ENCODE results near the gene HRH1.
"Not testable (repeated sequence)": the region's sequence is repeated elsewhere in the genome, so short reads cannot be mapped to it uniquely, and the experiment has no call there.

HRH1 gene, protein sequence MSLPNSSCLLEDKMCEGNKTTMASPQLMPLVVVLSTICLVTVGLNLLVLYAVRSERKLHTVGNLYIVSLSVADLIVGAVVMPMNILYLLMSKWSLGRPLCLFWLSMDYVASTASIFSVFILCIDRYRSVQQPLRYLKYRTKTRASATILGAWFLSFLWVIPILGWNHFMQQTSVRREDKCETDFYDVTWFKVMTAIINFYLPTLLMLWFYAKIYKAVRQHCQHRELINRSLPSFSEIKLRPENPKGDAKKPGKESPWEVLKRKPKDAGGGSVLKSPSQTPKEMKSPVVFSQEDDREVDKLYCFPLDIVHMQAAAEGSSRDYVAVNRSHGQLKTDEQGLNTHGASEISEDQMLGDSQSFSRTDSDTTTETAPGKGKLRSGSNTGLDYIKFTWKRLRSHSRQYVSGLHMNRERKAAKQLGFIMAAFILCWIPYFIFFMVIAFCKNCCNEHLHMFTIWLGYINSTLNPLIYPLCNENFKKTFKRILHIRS

GRCh38 chr3:11154036-11154952 is at the start of gene HRH1:
HRH1 (plus strand) TSS chr3:11154493; CDS start chr3:11259038, 104,545 bp downstream.
- DNase-seq (ENCODE audit: low spot score), result peak; percentile 22

GRCh38 chr3:11113316-11113715 is 41.0 kb upstream of the HRH1 start:
- not testable (repeated sequence) for DNase-seq (ENCODE audit: low spot score)

- no peak for DNase-seq (ENCODE audit: low spot score)
These were observed 38.7 kb upstream of the HRH1 start for GRCh38 chr3:11115548-11115947.

GRCh38 chr3:11116336-11117059 is 37.8 kb upstream of the HRH1 start:
- DNase-seq (ENCODE audit: low spot score), result no peak

DNA sequence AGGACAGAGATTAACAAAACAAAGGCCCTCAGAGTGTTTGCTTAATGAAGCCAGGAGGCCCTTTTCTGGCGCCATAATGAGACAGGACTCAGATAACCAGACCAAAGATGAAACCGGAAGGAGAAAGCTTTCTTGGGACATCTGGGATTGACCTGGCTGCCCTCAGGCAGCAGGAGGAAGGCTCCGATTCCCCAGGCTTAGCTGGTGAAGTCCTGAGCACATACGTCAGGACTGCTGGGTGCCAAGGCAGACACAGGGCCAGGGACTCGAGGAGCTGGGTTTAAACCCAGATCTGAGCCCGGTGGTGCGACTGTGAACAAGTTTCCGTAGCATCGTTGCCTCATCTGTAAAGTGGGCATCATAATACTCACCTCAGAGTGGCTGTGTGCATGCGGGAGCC is 36.7 kb upstream of the HRH1 start:
- no peak for DNase-seq (ENCODE audit: low spot score)

GRCh38 chr3:11118181-11118682 is 36.1 kb upstream of the HRH1 start:
- DNase-seq (ENCODE audit: low spot score), result no peak

DNA sequence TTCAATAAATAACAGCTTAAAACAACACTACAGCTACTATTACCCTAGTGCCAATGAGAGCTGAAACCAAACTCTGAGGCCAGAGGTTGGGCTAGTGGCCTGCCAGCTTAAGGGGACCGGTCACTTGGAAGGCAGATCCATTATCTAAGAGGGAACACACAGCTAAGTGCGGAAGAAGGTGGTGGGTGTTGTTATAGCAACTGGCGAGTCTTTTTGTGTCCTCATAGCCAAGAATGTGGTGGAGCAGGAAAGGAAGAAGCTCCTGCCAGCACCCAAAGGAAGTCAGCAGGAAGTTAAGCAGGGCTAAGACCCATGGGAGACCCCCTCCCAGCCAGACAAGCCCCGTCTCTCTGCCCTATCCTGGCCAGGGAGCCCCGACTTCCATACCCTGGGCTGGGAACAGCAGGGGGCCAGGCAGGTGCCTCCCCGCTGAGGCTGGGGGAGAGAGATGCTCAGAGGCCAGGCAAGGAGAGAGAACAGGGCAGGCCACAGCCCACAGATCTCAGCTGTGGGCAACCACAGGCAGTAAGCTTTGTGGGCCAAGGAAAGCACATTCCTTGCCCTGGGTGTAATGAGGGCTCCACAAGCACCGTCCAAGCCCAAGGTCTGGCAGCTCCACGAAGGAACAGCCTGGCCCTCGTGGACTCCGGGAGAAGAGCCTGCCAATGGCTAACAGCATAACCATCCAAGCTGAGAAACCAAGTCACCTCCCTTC is 34.0 kb upstream of the HRH1 start:
- DNase-seq (ENCODE audit: low spot score), result no peak

- no peak for DNase-seq (ENCODE audit: low spot score)
These were observed 27.6 kb upstream of the HRH1 start for GRCh38 chr3:11126653-11127052.

GRCh38 chr3:11128682-11129632 is 25.3 kb upstream of the HRH1 start:
- DNase-seq (ENCODE audit: low spot score), result no peak

DNA sequence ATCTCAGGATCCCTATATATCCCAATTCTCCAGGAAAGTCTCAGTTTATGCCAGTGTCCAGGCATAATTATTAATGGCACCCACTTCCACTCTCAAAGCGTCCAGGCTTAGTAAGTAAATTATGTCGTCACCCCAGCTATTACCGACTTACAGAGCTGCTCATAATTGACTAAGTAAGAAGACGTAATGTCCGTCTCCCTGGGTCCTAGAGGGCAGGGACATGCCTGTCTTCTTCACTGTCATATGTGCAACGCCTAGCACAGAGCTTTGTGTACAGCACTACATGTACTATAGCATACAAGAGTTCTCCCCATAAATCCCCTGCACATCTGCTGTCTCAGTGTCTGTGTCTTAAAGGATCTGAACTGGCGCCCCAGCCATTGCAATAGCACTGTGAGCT is 23.9 kb upstream of the HRH1 start:
- DNase-seq (ENCODE audit: low spot score), result no peak

DNA sequence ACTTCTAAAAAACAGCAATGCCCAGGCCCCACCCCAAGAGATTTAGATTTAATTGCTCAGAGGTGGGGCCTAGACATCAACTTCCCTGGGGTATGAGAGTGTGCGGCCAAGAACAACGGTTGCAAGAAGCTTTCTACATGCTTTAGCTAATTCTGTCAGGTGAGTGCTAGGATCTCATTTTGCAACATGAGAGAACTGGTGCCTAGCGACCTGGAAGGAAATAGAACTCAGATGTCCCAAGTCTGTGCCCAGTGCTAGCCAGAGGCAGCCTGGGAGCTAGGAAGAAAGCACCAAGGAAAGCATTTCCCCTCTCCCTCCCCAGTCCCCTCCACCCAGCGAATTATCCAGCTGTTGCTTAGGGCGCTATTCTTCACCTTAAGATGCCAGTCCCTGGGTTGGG is 22.9 kb upstream of the HRH1 start:
- no peak for DNase-seq (ENCODE audit: low spot score)

DNA sequence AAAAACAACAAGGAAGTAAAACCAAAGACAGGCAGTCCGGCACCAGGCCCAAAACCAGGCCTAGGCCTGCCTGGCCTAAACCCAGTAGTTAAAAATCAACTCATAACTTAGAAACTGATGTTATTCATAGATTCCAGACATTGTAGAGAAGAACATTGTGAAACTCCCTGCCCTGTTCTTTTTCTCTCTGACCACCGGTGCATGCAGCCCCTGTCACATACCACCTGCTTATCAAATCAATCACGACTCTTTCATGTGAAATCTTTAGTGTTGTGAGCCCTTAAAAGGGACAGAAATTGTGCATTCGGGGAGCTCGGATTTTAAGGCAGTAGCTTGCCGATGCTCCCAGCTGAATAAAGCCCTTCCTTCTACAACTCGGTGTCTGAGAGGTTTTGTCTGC is 22.4 kb upstream of the HRH1 start:
- not testable (repeated sequence) for DNase-seq (ENCODE audit: low spot score)

- no peak for DNase-seq (ENCODE audit: low spot score)
These were observed 21.4 kb upstream of the HRH1 start for GRCh38 chr3:11132861-11133260.

GRCh38 chr3:11134794-11135193 is 19.5 kb upstream of the HRH1 start:
- no peak for DNase-seq (ENCODE audit: low spot score)

- no peak for DNase-seq (ENCODE audit: low spot score)
These were observed 18.2 kb upstream of the HRH1 start for GRCh38 chr3:11136116-11136515.

DNA sequence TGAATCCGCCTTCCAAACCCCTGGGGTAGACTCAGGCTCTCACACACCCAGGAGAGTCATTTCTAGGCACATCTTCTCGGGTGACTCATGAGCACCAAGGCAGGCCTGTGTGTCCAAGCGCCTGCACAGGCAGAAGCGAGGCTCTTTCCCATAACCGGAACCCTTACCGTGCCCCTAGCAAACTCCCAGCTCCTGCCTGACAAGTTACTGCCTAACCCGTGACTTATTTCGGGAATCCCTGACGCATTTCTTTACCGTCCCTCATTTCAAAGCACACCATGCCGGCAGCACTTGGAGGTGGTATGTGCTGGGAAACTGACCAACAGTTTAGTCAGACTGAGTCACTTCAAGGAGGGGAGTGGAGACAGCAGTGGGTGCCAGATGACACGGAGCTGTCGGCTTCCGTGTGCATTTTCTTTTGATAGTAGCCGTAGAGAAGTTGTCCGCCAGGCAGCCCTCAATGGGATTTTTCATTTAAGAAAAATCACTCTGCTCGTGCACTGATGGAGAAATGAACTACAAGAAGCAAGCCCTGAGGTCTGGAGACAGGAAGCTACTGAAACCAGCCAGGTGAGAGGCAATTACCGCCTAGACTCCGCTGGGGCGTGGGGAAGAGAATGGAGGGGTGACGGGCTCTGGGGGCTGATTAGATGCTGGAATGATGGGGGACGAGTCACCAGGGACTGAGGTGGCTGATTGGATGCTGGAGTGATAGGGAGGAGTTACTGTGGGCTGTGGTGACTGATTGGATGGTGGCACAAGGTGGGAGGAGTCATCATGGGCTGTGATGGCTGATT is 17.3 kb upstream of the HRH1 start:
- DNase-seq (ENCODE audit: low spot score), result peak; percentile 87

DNA sequence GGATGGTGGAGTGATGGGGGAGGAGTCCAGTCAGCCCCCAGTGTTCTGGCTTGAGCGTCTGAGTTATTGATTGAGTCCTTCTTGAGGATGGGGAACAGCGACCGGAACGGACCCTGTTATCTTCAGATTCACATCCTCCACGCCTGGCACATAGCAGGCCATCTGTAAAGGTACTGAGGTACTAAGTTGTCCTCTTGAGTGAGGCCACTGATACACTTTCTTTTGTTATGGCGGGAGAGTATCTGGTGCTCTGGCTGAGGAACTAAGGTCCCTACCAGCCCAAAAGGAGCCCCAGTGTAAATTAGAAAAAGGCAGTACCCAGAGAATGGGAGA is 16.7 kb upstream of the HRH1 start:
- DNase-seq (ENCODE audit: low spot score), result no peak

DNA sequence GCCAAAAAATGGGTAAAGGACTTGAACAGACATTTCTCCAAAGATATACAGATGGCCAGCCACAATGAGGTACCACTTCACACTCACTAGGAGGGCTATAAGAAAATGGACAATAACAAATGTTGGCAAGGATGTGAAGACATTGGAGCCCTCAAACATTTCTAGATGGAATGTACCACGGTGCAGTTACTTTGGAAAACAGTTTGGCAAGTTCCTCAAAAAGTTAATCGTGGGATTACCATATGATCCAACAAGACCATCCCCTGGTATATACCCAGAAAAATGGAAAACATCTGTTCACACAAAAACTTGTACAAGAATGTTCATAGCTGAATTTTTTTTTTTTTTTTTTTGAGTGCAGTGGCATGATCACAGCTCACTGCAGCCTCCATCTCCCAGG is 15.9 kb upstream of the HRH1 start:
- no peak for DNase-seq (ENCODE audit: low spot score)

- DNase-seq (ENCODE audit: low spot score), result no peak
These were observed 14.1 kb upstream of the HRH1 start for GRCh38 chr3:11140030-11140712.

Measured in SW480 (cell line).